ENCODE measurements around the gene KIAA0930.

KIAA0930 gene

GRCh38 chr22:45238957-45239680 is 1.6 kb downstream of the KIAA0930 start:
- no peak overlapping the region for H3K27ac ChIP-seq
- TF ChIP-seq ZFX (IDR thresholded peaks at IDR 0.05; ENCODE audit: borderline replicate concordance) = no peak
- TF ChIP-seq CTCF (IDR thresholded peaks at IDR 0.05) = no peak

GRCh38 chr22:45238076-45238956 is 2.4 kb downstream of the KIAA0930 start:
- TF ChIP-seq ZFX (IDR thresholded peaks at IDR 0.05; ENCODE audit: borderline replicate concordance) = no peak
- no peak for TF ChIP-seq CTCF (IDR thresholded peaks at IDR 0.05)
- no peak overlapping the region for H3K27ac ChIP-seq

GRCh38 chr22:45237065-45237990 is 3.4 kb downstream of the KIAA0930 start:
- no peak overlapping the region for H3K27ac ChIP-seq
- TF ChIP-seq CTCF (IDR thresholded peaks at IDR 0.05) (no peak), ZFX (IDR thresholded peaks at IDR 0.05; ENCODE audit: borderline replicate concordance) (no peak)

GRCh38 chr22:45235851-45236342 is 4.8 kb downstream of the KIAA0930 start:
- TF ChIP-seq CTCF (IDR thresholded peaks at IDR 0.05) (no peak), ZFX (IDR thresholded peaks at IDR 0.05; ENCODE audit: borderline replicate concordance) (no peak)
- H3K27ac ChIP-seq = no peak overlapping the region

- TF ChIP-seq ZFX (IDR thresholded peaks at IDR 0.05; ENCODE audit: borderline replicate concordance) (no peak), CTCF (IDR thresholded peaks at IDR 0.05) (no peak)
- no peak overlapping the region for H3K27ac ChIP-seq
Measured at GRCh38 chr22:45235101-45235777, 5.5 kb downstream of the KIAA0930 start.

GRCh38 chr22:45233827-45234226 is 6.9 kb downstream of the KIAA0930 start:
- no peak overlapping the region for H3K27ac ChIP-seq

More at GRCh38 chr22:45233827-45234226, 6.9 kb downstream of the KIAA0930 start:
- TF ChIP-seq CTCF (IDR thresholded peaks at IDR 0.05) (no peak), ZFX (IDR thresholded peaks at IDR 0.05; ENCODE audit: borderline replicate concordance) (no peak)
